ENCODE data around the gene PRKACA. TPM values are rescaled to one million over a fixed set of nuclear protein-coding genes. Genes with fewer than 3 reads are reported as not detected.

The PRKACA gene
- total and polyA plus RNA-seq, 9 donors = 33.3 to 280 (median 201) TPM

- no peaks in the 10 kb centered on the region for H3K36me3 ChIP-seq
Observed at GRCh38 chr19:14138576-14139265, 21.2 kb upstream of the PRKACA start.

GRCh38 chr19:14136509-14137281 is 19.1 kb upstream of the PRKACA start, which contains the start of gene ASF1B:
Gene ASF1B (minus strand): TSS chr19:14136589. CDS start chr19:14136456, 133 bp downstream.
- peak; percentile 44 for TF ChIP-seq EP300 (IDR thresholded peaks at IDR 0.05)
- peak; percentile 72 to 98 (median 96) for TF ChIP-seq CTCF (IDR thresholded peaks at IDR 0.05)
- peak; percentile 56 for TF ChIP-seq POLR2A (IDR thresholded peaks at IDR 0.05)
- H3K9me3 ChIP-seq = no peaks in the 10 kb centered on the region
- intact Hi-C loops (cut with DNase I) = loop anchor here in 3 of 4 donors (5.0 to 10.0 kb wide), 2 partner anchors 52 to 64 kb away; partner anchors contain the start of genes MISP3 (in 2 of the 3) and C19orf67 (in 1 of the 3)
- H3K4me1 ChIP-seq (ENCODE audit: insufficient read depth) = no peaks in the 10 kb centered on the region
- no peaks in the 10 kb centered on the region for H3K36me3 ChIP-seq
- 0 to 1% (median 0%) methylated on average over 61 to 78 of the region's 78 CpGs for WGBS, 3 donors
- peak; percentile 98 to 99 (median 99) for DNase-seq
- no peaks in the 10 kb centered on the region for H3K27me3 ChIP-seq
- H3K27ac ChIP-seq = peak within 1 kb of the TSS in 1 of 2 donors; percentile 92
- H3K4me3 ChIP-seq = peak within 1 kb of the TSS; percentile 51

More at GRCh38 chr19:14138576-14139265, 21.2 kb upstream of the PRKACA start:
- TF ChIP-seq POLR2A (IDR thresholded peaks at IDR 0.05) (no peak), EP300 (IDR thresholded peaks at IDR 0.05) (no peak), CTCF (IDR thresholded peaks at IDR 0.05) (no peak)
- Histone ChIP-seq H3K4me1 (ENCODE audit: insufficient read depth) (no peaks in the 10 kb centered on the region), H3K27me3 (no peaks in the 10 kb centered on the region), H3K9me3 (no peaks in the 10 kb centered on the region), H3K27ac (no peak overlapping the region), H3K4me3 (no peak overlapping the region)
- intact Hi-C loops (cut with DNase I) = loop anchor here in 3 of 4 donors (5.0 to 10.0 kb wide), 2 partner anchors 54 to 66 kb away; partner anchors contain the start of genes MISP3 (in 2 of the 3) and C19orf67 (in 1 of the 3)
- WGBS, 3 donors = 81 to 87% (median 82%) methylated on average over 9 of the region's 9 CpGs
- no peak for DNase-seq

- Histone ChIP-seq H3K4me3 (peak overlapping the region; percentile 44), H3K36me3 (no peaks in the 10 kb centered on the region), H3K27ac (peak overlapping the region in 1 of 2 donors; percentile 38), H3K27me3 (no peaks in the 10 kb centered on the region), H3K4me1 (ENCODE audit: insufficient read depth) (no peaks in the 10 kb centered on the region), H3K9me3 (no peaks in the 10 kb centered on the region)
- intact Hi-C loops (cut with DNase I) = loop anchor here in 3 of 4 donors (5.0 to 10.0 kb wide), 2 partner anchors 51 to 64 kb away; partner anchors contain the start of genes MISP3 (in 2 of the 3) and C19orf67 (in 1 of the 3)
- peak in 2 of 5 donors; percentile 39 to 63 for DNase-seq
- WGBS, 3 donors = 0 to 2% (median 1%) methylated on average over 21 to 38 of the region's 38 CpGs
- no peak for TF ChIP-seq EP300 (IDR thresholded peaks at IDR 0.05)
- no peak for TF ChIP-seq CTCF (IDR thresholded peaks at IDR 0.05)
- TF ChIP-seq POLR2A (IDR thresholded peaks at IDR 0.05) = no peak
Observed at GRCh38 chr19:14135985-14136508, 18.5 kb upstream of the PRKACA start.

GRCh38 chr19:14135355-14135754 is 17.8 kb upstream of the PRKACA start:
- intact Hi-C loops (cut with DNase I) = loop anchor here in 3 of 4 donors (5.0 to 10.0 kb wide), 2 partner anchors 51 to 63 kb away; partner anchors contain the start of genes MISP3 (in 2 of the 3) and C19orf67 (in 1 of the 3)
- Histone ChIP-seq H3K4me1 (ENCODE audit: insufficient read depth) (no peaks in the 10 kb centered on the region), H3K27ac (no peak overlapping the region), H3K4me3 (no peak overlapping the region), H3K9me3 (no peaks in the 10 kb centered on the region), H3K27me3 (no peaks in the 10 kb centered on the region), H3K36me3 (no peaks in the 10 kb centered on the region)
- 24 to 37% (median 29%) methylated on average over 6 of the region's 6 CpGs for WGBS, 3 donors
- DNase-seq = no peak
- TF ChIP-seq POLR2A (IDR thresholded peaks at IDR 0.05) (no peak), CTCF (IDR thresholded peaks at IDR 0.05) (no peak), EP300 (IDR thresholded peaks at IDR 0.05) (no peak)
